PC-3 (cell line): ENCODE results near the gene CACNA1H.
"Not testable (repeated sequence)": the region's sequence is repeated elsewhere in the genome, so short reads cannot be mapped to it uniquely, and the experiment has no call there.

Experiments
- CTCF ChIP-seq: fragments of 300-600 bp; sonication (generic); conservative IDR thresholded peaks from 2 replicates; pipeline ENCODE4 v1.5.1; 2017; ENCODE audit warnings: antibody characterized with exemption, low read depth, mild to moderate bottlenecking, low read length
- EZH2 ChIP-seq: fragments of 300-600 bp; sonication (generic); IDR thresholded peaks from one replicate; pipeline ENCODE4 v1.6.1; 2017; ENCODE audit warnings: antibody characterized with exemption, mild to moderate bottlenecking, low read length; ENCODE audit not compliant: unreplicated experiment
- EZH2phosphoT487 ChIP-seq: fragments of 300-600 bp; sonication (generic); IDR thresholded peaks from 2 replicates; pipeline ENCODE4 v1.6.1; 2018; ENCODE audit warnings: mild to moderate bottlenecking, antibody characterized with exemption, low read length, borderline replicate concordance

GRCh38 chr16:1185460-1186207, 32.7 kb downstream of the CACNA1H start:
- TF ChIP-seq CTCF, EZH2, EZH2phosphoT487: not testable (repeated sequence)
